Measurements from ENCODE around the gene DGKQ. TPM values are rescaled to one million over a fixed set of nuclear protein-coding genes. Genes with fewer than 3 reads are reported as not detected.
A peak's percentile ranks its signal among the peaks of the same experiment; 100 is the strongest.

The DGKQ gene
- total RNA-seq, 1 experiment from 2014 or later: 12.4 TPM

DNA sequence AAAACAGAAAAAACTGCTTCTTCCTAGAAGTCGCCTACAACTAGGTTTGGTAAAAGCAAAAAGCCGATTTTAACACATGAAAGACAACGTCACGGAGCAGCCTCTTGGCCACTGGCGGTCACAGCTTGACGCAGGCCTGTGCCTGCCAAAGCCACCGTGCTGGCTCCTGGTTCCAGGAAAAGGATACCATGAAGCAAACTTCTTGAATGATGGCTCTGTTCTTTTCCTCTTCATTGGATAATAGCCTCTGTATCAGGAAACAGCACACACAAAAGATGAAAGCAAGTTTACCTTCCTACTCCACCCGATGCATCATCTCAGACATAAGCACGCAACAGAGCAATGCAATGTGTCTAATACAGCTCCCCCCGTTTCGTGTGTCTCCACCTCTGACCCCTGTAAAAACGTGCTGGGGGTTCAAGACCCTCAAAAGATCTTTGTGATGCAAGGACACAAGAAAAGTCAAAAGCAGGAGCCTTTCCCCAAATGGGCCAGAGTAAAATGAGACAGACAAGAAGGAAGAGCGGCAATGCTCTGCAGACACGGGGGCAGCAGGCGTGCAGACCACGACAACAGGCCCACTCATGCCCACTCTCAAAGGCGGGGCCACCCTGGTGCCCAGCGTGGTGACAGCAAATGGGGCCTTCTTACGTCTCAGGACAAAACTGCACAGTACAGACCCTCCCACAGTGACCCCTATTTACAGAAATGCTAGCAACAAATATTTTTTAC, 60.7 kb downstream of the DGKQ start:
- no peaks in the 10 kb centered on the region for H3K9me3 ChIP-seq (ENCODE audit: control insufficient read depth, low read depth, low read length)
- no peak overlapping the region for H3T11ph ChIP-seq (ENCODE audit: low read length)
- no peak overlapping the region for H3K4ac ChIP-seq (ENCODE audit: low read depth, low read length)
- H3K23me2 ChIP-seq (ENCODE audit: insufficient read length, low read depth, low read length, poor library complexity, severe bottlenecking): no peaks in the 10 kb centered on the region
- no peak overlapping the region for H3K23ac ChIP-seq (ENCODE audit: insufficient read length, low read depth, low read length)
- H4K20me1 ChIP-seq (ENCODE audit: control insufficient read depth, insufficient read depth, insufficient read length): no peaks in the 10 kb centered on the region
- H3K79me1 ChIP-seq (ENCODE audit: insufficient read depth, low read depth, low read length, poor library complexity, severe bottlenecking): peaks cover 9% of the 10 kb centered on the region
- no peak overlapping the region for H2AFZ ChIP-seq (ENCODE audit: low read length)
- no peak overlapping the region for H4K91ac ChIP-seq (ENCODE audit: insufficient read length, low read depth, low read length)
- H3K4me1 Mint-ChIP-seq: peaks cover 6 to 7% of the 10 kb centered on the region in 2 experiments
- no peaks in the 10 kb centered on the region for H3K4me1 ChIP-seq (ENCODE audit: insufficient read depth, low read length)
- H3K4me3 Mint-ChIP-seq: no peak overlapping the region
- H4K8ac ChIP-seq (replicated peaks; ENCODE audit: insufficient read length, low read depth, low read length): no peak overlapping the region
- H3K36me3 Mint-ChIP-seq (ENCODE audit: insufficient read depth in 1 of 3, low read depth in 3 of 3): peaks cover 5 to 29% (median 29%) of the 10 kb centered on the region in 3 experiments; a peak in 6 of 7 replicates
- H3K27ac ChIP-seq (ENCODE audit: insufficient read length, low read depth, low read length): no peak overlapping the region
- no CpG with 5 or more reads among the region's 19 CpGs for WGBS (ENCODE audit: extremely low coverage, insufficient read length, low lambda C conversion rate)
- no peaks in the 10 kb centered on the region for H3K9me3 Mint-ChIP-seq
- H3K14ac ChIP-seq (ENCODE audit: insufficient read depth, low read length): no peak overlapping the region
- no peak overlapping the region for H2BK20ac ChIP-seq (ENCODE audit: low read depth, low read length, poor library complexity, severe bottlenecking)
- no peak overlapping the region for H2BK12ac ChIP-seq (ENCODE audit: insufficient read length, low read depth, low read length)
- H3K9ac ChIP-seq (ENCODE audit: extremely low read depth, insufficient read length, low read length): no peak overlapping the region
- no peaks in the 10 kb centered on the region for H3K27me3 ChIP-seq (ENCODE audit: insufficient read depth, low read length)
- H3K27ac Mint-ChIP-seq: peak overlapping the region; percentile 5 to 47 (median 38); a peak in 4 of 7 replicates
- no peak for TF ChIP-seq CTCF (conservative IDR thresholded peaks at IDR 0.05)
- H2BK120ac ChIP-seq (ENCODE audit: low read depth, low read length, poor library complexity, severe bottlenecking): no peak overlapping the region
- no peak overlapping the region for H3K18ac ChIP-seq (ENCODE audit: insufficient read length, low read depth, low read length)
- peaks cover 6% of the 10 kb centered on the region; the same call in 1 of the 2 replicates for H3K79me2 ChIP-seq (ENCODE audit: insufficient read depth, low read length)
- no peak for DNase-seq
- H2BK15ac ChIP-seq (ENCODE audit: low read depth, low read length): no peak overlapping the region
- H3K56ac ChIP-seq (ENCODE audit: insufficient read length, low read depth, low read length): no peak overlapping the region
- no peak overlapping the region for H3K4me2 ChIP-seq (ENCODE audit: insufficient read depth, insufficient read length, low read length)
- no peaks in the 10 kb centered on the region; the same call in 1 of the 2 replicates for H3K27me3 Mint-ChIP-seq (ENCODE audit: low read depth)
- H2BK5ac ChIP-seq (ENCODE audit: insufficient read length, low read length): no peak overlapping the region
- H4K5ac ChIP-seq (ENCODE audit: insufficient read length, low read depth, low read length): no peak overlapping the region
- H2AK5ac ChIP-seq (ENCODE audit: insufficient read length, low read length): no peak overlapping the region

Measured in H9 (cell line).